ENCODE measurements around the gene RAB32.

Gene RAB32

DNA sequence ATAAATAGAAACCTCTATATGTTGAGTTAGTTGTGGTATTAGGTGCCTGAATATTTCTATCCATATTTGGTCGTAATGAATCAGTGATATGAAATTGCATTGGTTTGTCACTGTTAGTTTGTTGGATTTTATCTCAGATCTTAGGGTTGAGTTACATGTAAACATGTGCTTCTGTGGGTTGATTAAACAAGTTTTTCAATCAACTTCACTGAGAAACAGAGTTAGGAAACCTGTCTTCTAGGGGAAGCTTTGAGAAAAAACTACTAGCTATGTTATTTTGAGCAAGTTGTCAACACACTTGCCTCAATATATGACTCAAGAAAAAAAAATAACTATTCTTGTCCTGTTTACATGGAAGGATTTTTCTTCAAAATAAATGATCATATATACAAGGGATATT lies 40.3 kb downstream of the RAB32 start:
- DNase-seq = no peak

DNA sequence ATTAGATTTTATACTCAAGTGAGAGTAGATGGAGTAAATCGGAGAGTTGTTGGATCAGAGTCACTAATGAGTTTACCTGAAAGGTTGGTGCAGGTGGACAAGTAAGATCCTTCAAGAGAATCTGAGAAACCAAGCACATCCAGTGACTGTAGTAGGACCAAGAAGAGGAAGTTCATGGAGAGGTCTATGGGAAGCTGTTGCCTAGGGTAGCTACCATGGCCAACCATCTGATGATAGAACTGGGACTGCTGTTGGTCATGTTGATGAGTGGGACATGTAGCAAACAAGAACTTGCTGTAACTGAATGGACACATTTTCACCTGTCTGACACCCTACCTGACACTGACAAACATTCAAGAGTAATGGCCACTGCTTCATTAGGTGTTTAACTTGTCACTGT lies 43.8 kb downstream of the RAB32 start:
- no peak for DNase-seq

DNA sequence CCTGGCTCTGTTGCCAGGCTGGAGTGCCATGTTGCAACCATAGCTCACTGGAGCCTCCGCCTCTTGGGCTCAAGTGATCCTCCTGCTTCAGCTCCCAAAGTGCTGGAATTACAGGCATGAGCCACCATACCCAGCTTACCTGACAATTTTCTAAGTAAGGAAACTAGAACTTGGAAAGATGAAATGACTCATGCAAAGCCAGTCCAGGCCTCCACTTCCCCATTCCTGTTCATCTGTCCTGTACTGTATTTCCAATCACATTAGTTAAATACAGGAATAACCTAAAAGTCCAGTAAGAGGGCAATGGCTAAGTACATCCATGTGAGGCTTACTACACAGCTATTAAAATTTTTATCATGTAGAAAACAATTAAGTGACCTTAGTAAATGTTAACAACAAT lies 46.9 kb downstream of the RAB32 start:
- no peak for DNase-seq

DNA sequence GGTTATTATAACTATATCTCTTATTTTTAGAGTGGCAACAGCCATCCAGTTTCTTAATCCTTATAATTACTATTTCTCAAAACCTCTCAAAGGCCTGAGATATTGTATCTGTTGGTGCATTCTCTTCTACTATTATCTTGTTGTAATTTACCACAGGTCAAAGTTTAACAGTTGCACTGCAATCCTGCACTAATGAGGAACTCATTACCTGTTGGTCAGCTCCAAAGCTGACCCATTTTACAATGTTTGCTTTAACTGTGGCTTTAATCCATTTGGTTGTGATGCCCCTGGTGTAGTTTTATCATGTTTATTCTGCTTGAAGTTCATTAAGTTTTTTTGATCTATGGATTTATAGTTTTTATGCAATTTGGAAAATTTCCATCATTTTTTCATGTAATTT lies 48.8 kb downstream of the RAB32 start:
- no peak for DNase-seq

DNA sequence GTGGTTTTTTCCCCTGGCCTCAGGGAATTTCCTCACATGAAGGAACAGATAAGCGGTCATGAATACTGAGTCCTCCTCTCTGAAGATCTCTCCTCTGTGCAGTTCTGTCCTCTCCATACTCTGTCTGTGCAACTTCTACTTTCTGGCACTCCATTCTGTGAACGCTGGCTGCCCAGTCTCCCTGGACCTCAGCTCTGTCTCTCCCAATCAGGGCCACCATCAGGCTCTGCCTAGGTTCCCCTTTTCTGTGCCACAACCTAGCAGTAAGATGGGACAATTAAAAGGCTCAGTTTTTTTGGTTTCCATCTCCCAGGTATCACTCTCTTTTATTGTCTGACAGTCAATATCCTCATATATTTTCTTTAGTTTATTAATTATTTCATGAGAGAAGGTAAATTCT lies 50.4 kb downstream of the RAB32 start:
- no peak for DNase-seq

DNA sequence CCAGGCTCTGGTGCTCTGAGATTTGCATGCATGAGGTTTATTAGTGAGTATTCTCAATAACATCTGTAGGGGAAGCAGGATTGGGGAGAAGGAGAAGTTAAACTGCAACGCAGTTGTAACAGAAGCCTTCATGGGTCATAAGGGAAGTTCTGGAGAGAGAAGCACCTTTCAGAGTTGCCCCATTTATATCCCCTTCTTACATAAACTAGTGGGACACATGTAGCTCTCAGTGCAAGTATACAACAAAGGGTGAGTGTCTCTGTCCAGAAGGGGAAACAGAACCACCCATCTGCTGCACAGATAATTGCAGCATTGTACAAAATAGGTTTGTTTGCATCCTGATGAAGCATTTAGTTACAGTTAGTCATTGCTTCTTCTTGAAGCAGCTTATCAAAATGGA lies 50.9 kb downstream of the RAB32 start:
- no peak for DNase-seq

DNA sequence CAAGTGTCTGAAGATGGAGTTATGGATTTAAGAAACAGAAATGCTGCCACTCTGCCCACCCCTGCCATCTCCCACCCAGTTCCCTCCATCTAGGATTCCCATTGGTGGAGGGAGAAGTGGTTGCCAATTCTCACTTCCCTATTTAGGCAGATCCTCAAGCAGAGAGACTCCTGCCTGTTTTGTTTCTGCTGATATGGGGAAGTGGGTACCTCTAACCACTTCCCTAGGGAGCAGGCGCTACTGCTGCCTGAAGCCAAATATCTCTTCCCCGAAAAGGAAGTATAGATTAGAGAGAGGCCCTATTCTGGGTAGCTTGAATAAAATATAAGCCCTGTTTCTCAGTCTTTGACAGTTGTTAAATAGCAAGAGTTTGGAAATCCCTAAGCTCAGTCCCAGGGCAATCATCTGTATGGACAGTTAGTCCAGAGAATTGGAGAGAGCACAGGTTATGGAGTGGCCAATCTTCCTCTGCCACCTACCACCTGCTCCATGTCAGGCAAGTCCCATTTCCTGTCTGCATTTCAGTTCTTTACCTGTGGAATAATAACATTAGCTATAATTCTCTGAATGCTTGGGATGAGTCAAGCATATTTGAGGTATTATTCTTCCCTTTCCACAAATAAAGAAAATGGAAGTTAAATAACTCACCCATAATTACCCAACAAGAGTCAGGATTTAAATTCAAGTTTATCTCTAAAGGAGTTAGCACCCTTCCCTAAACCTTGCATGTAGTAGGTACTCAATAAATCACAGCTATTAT lies 52.5 kb downstream of the RAB32 start:
- no peak for DNase-seq

DNA sequence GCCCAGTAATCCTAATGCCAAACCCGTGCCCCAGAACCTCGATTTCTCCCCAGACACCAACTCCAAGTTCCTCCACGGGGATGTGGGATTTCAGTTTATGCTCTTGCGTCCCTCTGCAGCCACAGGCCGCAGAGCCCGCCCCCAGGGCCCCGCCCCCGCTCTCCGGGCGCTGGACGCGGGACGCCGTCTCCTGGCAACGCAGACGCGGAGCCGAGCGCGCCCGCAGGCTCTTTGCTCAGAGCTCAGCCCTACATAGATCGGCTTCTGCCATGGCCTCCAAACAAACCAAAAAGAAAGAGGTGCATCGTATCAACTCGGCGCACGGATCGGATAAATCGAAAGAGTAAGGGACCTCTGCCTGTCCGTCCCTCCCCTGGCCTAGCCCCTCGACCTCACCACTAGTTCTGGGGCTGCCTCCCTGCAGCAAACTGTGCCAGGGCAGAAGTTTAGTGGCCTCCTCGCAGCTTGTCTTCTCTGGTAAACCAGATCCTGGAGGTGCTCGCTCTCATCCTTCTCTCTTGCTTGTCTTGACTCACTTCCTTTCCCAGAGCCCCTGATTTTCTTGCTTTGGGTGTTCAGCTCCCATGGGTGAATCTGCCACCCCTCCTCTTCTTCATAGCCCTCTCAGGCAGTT lies 55.3 kb downstream of the RAB32 start, which contains the start of gene ADGB:
ADGB (plus strand) TSS at position 201 of the 634 bp plus-strand sequence; CDS start at position 270, 69 bp downstream.
- no peak for DNase-seq

DNA sequence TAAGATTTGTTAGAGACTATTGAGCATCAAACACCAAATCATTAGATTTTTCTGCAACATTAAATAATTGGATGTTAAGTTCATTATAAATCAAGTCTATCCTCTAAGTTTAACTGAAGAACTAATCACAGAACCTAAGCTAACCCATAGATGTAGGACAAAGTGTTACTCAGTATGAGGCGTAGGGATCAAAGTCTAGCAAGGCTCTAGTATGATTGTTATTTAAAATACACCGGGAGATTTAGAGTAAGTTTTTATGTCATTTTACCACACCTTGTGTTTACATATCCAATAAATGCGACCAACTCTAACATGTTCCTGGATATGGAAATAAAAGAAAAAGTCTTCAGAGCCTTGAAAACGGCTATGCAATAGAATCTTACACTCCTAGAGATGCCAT lies 57.7 kb downstream of the RAB32 start:
- no peak for DNase-seq

DNA sequence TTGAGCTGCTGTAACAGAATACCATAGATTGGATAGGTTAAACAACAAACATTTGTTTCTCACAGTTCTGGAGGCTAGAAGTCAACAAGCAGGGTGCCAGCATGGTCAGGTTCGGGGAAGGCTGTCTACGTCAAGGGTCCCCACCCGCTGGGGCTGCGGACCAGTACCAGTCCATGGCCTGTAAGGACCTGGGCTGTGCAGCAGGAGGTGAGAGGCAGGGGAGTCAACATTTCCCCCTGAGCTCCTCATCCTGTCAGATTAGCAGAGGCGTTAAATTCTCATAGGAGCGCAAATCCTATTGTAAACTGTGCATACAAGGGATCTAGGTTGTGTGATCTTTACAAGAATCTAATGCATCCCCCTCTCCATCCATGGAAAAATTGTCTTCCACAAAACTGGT lies 58.9 kb downstream of the RAB32 start:
- DNase-seq = no peak

All from NCI-H2081 treated with DMSO at 0.1 percent for 48 hours (cell line).